ENCODE data around the gene OSBPL2.
A peak's percentile ranks its signal among the peaks of the same experiment; 100 is the strongest.

OSBPL2 gene

GRCh38 chr20:62202676-62203377 is 35.5 kb upstream of the OSBPL2 start:
- Histone ChIP-seq H3K36me3 (ENCODE audit: insufficient read depth, low read length) (peaks cover 28% of the 10 kb centered on the region), H3K9me3 (ENCODE audit: low read depth, low read length) (no peaks in the 10 kb centered on the region), H3K9ac (ENCODE audit: insufficient read length) (no peak overlapping the region), H3K27ac (peak overlapping the region; percentile 80), H3K4me3 (peak overlapping the region; percentile 66)
- TF ChIP-seq FOXP2 (optimal IDR thresholded peaks at IDR 0.05; ENCODE audit: control extremely low read depth, extremely low read length, insufficient read depth), result no peak
- TF ChIP-seq EZH2 (IDR thresholded peaks at IDR 0.05), result no peak
- no peak for TF ChIP-seq POLR2AphosphoS5 (IDR thresholded peaks at IDR 0.05; ENCODE audit: borderline replicate concordance, low read depth, low read length)
- DNase-seq (ENCODE audit: low read depth, low spot score), result no peak

GRCh38 chr20:62203378-62204030 is 34.8 kb upstream of the OSBPL2 start:
- Histone ChIP-seq H3K27ac (peak overlapping the region; percentile 80), H3K9me3 (ENCODE audit: low read depth, low read length) (no peaks in the 10 kb centered on the region), H3K9ac (ENCODE audit: insufficient read length) (no peak overlapping the region), H3K4me3 (peak overlapping the region; percentile 66), H3K36me3 (ENCODE audit: insufficient read depth, low read length) (peaks cover 21% of the 10 kb centered on the region)
- TF ChIP-seq FOXP2 (optimal IDR thresholded peaks at IDR 0.05; ENCODE audit: control extremely low read depth, extremely low read length, insufficient read depth) (no peak), POLR2AphosphoS5 (IDR thresholded peaks at IDR 0.05; ENCODE audit: borderline replicate concordance, low read depth, low read length) (no peak), EZH2 (IDR thresholded peaks at IDR 0.05) (no peak)
- DNase-seq (ENCODE audit: low read depth, low spot score), result peak; percentile 66

DNA sequence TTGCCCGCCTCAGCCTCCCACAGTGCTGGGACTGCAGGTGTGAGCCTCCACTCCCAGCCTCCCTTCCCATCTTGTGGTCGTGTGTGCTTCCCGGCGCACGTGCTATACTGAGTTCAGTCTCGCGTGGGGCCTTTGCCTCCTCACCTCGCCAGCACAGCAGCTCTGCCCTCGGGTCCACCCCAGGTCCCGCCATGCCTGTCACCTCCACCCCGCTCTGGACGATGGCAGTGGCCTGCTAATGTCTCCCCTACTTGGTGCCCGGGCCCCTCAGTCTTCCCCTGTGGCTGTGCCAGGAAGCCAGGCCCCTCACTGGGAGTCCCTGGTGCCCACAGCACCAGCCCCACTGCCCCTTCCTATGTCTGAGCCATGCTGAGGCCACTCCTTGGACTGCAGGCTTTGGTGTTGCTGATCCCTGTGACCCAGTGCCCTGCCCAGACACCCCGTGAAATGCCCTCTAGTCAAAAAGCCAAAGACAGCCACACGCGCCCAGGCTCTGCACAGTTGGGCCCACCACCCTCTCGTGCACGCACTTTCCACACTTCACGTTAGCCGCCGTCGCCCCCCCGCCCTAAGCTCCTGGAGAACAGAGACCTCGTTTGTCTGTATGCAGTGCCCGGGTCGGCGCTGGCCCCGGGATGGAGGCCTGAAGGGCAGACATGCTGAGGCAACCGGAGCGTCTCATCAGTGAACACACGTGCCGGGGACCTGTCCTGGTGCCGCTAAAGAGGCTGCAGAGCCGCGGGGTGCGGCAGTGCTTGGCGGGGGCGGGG is 32.5 kb upstream of the OSBPL2 start:
- Histone ChIP-seq H3K36me3 (ENCODE audit: insufficient read depth, low read length) (peaks cover 3% of the 10 kb centered on the region; the same call in 1 of the 2 replicates), H3K4me3 (no peak overlapping the region), H3K9ac (ENCODE audit: insufficient read length) (no peak overlapping the region), H3K27ac (no peak overlapping the region), H3K9me3 (ENCODE audit: low read depth, low read length) (no peaks in the 10 kb centered on the region)
- TF ChIP-seq POLR2AphosphoS5 (IDR thresholded peaks at IDR 0.05; ENCODE audit: borderline replicate concordance, low read depth, low read length), result no peak
- no peak for TF ChIP-seq FOXP2 (optimal IDR thresholded peaks at IDR 0.05; ENCODE audit: control extremely low read depth, extremely low read length, insufficient read depth)
- no peak for TF ChIP-seq EZH2 (IDR thresholded peaks at IDR 0.05)
- DNase-seq (ENCODE audit: low read depth, low spot score), result no peak

DNA sequence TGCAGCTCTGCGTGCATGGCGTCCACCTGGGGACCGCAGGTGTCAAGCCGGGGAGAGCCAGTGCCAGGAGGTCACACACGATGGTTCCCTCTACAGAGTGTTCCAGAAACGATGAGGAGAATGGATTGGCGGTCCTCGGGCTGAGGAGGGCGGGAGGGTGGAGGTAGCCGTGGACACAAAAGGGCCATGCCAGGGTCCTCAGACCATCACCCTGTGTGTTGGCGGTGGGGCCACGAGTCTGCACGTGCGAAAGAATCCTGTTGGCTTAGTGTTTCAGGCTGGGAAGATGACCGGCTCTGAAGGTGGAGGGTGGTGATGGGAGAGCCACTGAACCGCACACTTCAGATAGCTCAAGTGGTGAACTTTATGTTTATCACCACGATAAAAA is 31.9 kb upstream of the OSBPL2 start:
- TF ChIP-seq POLR2AphosphoS5 (IDR thresholded peaks at IDR 0.05; ENCODE audit: borderline replicate concordance, low read depth, low read length) (no peak), EZH2 (IDR thresholded peaks at IDR 0.05) (no peak), FOXP2 (optimal IDR thresholded peaks at IDR 0.05; ENCODE audit: control extremely low read depth, extremely low read length, insufficient read depth) (no peak)
- Histone ChIP-seq H3K36me3 (ENCODE audit: insufficient read depth, low read length) (no peaks in the 10 kb centered on the region), H3K9ac (ENCODE audit: insufficient read length) (no peak overlapping the region), H3K27ac (no peak overlapping the region), H3K9me3 (ENCODE audit: low read depth, low read length) (no peaks in the 10 kb centered on the region), H3K4me3 (no peak overlapping the region)
- DNase-seq (ENCODE audit: low read depth, low spot score), result no peak

- H3K9ac ChIP-seq (ENCODE audit: insufficient read length), result no peak overlapping the region
- TF ChIP-seq EZH2 (IDR thresholded peaks at IDR 0.05) (no peak), POLR2AphosphoS5 (IDR thresholded peaks at IDR 0.05; ENCODE audit: borderline replicate concordance, low read depth, low read length) (no peak), FOXP2 (optimal IDR thresholded peaks at IDR 0.05; ENCODE audit: control extremely low read depth, extremely low read length, insufficient read depth) (no peak)
- H3K36me3 ChIP-seq (ENCODE audit: insufficient read depth, low read length), result no peaks in the 10 kb centered on the region
- no peak overlapping the region for H3K27ac ChIP-seq
- H3K4me3 ChIP-seq, result no peak overlapping the region
- H3K9me3 ChIP-seq (ENCODE audit: low read depth, low read length), result no peaks in the 10 kb centered on the region
- DNase-seq (ENCODE audit: low read depth, low spot score), result no peak
Measured at GRCh38 chr20:62208061-62208794, 30.1 kb upstream of the OSBPL2 start.

DNA sequence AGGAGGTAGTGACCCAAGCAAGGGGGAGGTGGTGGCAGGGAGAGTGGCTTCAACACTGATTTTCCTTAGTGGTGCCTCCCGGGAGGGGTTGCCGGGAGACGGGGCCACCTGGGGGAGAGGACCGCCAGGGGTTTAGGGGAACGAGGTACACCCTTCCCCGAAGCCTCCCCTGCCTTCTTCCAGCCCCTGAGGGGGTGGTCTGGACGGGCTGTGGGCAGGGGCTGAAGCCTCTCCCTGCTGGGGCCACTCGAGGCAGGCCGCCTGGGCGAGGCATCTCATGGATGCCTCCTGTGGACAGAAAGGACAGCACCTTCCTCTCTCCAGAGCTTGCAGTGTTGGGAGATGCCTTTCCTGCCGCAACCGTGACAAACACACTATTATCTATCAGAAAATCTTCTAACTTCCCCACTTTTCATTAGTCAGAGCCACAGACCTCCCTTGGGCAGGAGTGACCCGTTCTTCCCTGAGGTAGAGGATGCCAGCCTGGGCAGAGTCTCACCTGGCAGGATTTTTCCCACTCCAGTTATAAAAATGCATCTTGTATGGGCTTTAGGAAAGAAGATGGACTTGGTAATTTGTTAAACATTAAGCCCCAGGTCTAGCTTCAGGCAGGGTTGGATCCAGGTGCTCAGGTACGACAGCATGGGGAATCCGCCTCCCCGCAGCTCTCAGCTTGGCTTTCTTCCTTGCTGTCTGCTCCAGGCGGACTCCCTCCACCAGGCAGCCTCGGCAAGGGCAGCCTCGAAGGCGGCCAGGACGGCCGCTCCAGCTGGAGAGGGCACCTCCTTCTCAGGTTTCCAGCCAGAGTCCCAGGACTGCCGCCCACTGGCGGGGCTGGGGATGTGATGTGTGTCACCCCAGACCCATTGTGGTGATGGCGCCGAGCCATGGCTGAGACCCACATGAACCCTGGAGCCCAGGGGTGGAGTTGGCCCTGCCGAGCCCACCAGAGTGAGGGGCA is 29.2 kb upstream of the OSBPL2 start:
- no peak for TF ChIP-seq EZH2 (IDR thresholded peaks at IDR 0.05)
- Histone ChIP-seq H3K27ac (no peak overlapping the region), H3K36me3 (ENCODE audit: insufficient read depth, low read length) (no peaks in the 10 kb centered on the region), H3K4me3 (no peak overlapping the region), H3K9ac (ENCODE audit: insufficient read length) (no peak overlapping the region), H3K9me3 (ENCODE audit: low read depth, low read length) (no peaks in the 10 kb centered on the region)
- no peak for DNase-seq (ENCODE audit: low read depth, low spot score)

DNA sequence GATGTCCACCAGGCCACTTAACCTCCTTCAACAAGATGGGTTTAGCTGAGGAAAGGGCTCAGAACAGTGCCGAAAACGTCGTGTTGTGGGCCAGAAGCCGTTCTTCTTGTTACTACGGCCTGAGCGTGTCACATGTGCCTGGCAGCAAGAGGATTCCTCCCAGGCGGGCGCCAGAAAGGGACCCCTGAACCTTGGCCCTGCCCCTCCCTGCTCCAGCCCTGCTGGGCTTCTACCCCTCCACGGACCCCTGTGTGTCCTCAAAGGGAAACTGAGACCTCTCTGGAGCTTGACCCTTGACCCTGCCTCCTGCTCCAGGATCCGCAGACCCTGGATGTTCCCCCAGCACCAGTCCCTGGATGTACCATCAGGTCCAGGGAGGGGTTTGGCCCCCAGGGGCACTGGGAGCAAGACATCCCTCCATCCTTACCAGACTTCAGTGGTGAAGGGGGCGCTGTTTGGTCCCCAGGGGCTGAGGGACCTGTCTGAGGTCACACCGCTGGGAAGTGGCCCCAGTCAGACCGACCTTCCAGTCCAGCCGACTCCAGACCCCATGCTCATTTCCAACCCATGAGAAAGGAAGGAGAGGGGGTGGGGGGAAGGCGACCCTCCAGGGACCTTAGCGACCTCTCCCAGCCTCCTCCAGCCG is 28.3 kb upstream of the OSBPL2 start:
- TF ChIP-seq EZH2 (IDR thresholded peaks at IDR 0.05) (no peak), FOXP2 (optimal IDR thresholded peaks at IDR 0.05; ENCODE audit: control extremely low read depth, extremely low read length, insufficient read depth) (no peak), POLR2AphosphoS5 (IDR thresholded peaks at IDR 0.05; ENCODE audit: borderline replicate concordance, low read depth, low read length) (no peak)
- Histone ChIP-seq H3K4me3 (no peak overlapping the region), H3K27ac (no peak overlapping the region), H3K36me3 (ENCODE audit: insufficient read depth, low read length) (no peaks in the 10 kb centered on the region), H3K9me3 (ENCODE audit: low read depth, low read length) (no peaks in the 10 kb centered on the region), H3K9ac (ENCODE audit: insufficient read length) (no peak overlapping the region)
- DNase-seq (ENCODE audit: low read depth, low spot score), result no peak
